ENCODE results near the gene RBM11. TPM values are rescaled to one million over a fixed set of nuclear protein-coding genes. Genes with fewer than 3 reads are reported as not detected.

The RBM11 gene
- total RNA-seq, 3 donors from 2014 or later (not counting 1 experiment from before 2014, with no cell fraction given) = 0.42 to 0.60 TPM; not detected in 1

- H3K4me3 ChIP-seq (ENCODE audit: low read length) = no peak overlapping the region
- no peaks in the 10 kb centered on the region for H3K4me1 ChIP-seq (ENCODE audit: control insufficient read depth, insufficient read depth, low read length)
- no peaks in the 10 kb centered on the region for H3K9me3 Mint-ChIP-seq
- no peak overlapping the region for H3K27ac ChIP-seq (ENCODE audit: low read length)
- no peaks in the 10 kb centered on the region for H3K4me1 Mint-ChIP-seq
- H3K4me3 Mint-ChIP-seq = no peak overlapping the region
- TF ChIP-seq, protein P1, sequence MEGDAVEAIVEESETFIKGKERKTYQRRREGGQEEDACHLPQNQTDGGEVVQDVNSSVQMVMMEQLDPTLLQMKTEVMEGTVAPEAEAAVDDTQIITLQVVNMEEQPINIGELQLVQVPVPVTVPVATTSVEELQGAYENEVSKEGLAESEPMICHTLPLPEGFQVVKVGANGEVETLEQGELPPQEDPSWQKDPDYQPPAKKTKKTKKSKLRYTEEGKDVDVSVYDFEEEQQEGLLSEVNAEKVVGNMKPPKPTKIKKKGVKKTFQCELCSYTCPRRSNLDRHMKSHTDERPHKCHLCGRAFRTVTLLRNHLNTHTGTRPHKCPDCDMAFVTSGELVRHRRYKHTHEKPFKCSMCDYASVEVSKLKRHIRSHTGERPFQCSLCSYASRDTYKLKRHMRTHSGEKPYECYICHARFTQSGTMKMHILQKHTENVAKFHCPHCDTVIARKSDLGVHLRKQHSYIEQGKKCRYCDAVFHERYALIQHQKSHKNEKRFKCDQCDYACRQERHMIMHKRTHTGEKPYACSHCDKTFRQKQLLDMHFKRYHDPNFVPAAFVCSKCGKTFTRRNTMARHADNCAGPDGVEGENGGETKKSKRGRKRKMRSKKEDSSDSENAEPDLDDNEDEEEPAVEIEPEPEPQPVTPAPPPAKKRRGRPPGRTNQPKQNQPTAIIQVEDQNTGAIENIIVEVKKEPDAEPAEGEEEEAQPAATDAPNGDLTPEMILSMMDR (IDR thresholded peaks at IDR 0.05) = no peak
- H3K9me3 ChIP-seq (ENCODE audit: control insufficient read depth, insufficient read depth, low read length) = no peaks in the 10 kb centered on the region
- no peaks in the 10 kb centered on the region for H3K36me3 ChIP-seq (ENCODE audit: control insufficient read depth, insufficient read depth, low read length)
- peaks cover 2% of the 10 kb centered on the region for H3K27me3 ChIP-seq (ENCODE audit: control insufficient read depth, insufficient read depth, low read length)
- 64% methylated on average over 1 of the region's 1 CpG for WGBS (ENCODE audit: insufficient coverage)
- no peak for DNase-seq
- no peaks in the 10 kb centered on the region for H3K36me3 Mint-ChIP-seq
- no peak overlapping the region for H3K27ac Mint-ChIP-seq
- intact Hi-C loops (cut with micrococcal nuclease) = no loop called here
- ATAC-seq = no peak
- peaks cover 3 to 6% of the 10 kb centered on the region in 2 donors for H3K27me3 Mint-ChIP-seq (ENCODE audit: low read depth in 2 of 2)
These were observed 47.9 kb downstream of the RBM11 start for GRCh38 chr21:14263879-14264278.

GRCh38 chr21:14265023-14265422 lies 49.1 kb downstream of the RBM11 start:
- intact Hi-C loops (cut with micrococcal nuclease) = no loop called here
- no peak overlapping the region for H3K27ac Mint-ChIP-seq
- ATAC-seq (no peak), DNase-seq (no peak)
- H3K9me3 ChIP-seq (ENCODE audit: control insufficient read depth, insufficient read depth, low read length) = no peaks in the 10 kb centered on the region
- H3K36me3 ChIP-seq (ENCODE audit: control insufficient read depth, insufficient read depth, low read length) = no peaks in the 10 kb centered on the region
- H3K4me3 ChIP-seq (ENCODE audit: low read length) = no peak overlapping the region
- peaks cover 3 to 6% of the 10 kb centered on the region in 2 donors for H3K27me3 Mint-ChIP-seq (ENCODE audit: low read depth in 2 of 2)
- TF ChIP-seq, protein P1 (IDR thresholded peaks at IDR 0.05) = no peak
- WGBS (ENCODE audit: insufficient coverage) = no CpG with 5 or more reads among the region's 2 CpGs
- no peaks in the 10 kb centered on the region for H3K36me3 Mint-ChIP-seq
- H3K9me3 Mint-ChIP-seq = no peaks in the 10 kb centered on the region
- H3K4me1 Mint-ChIP-seq = no peaks in the 10 kb centered on the region
- H3K27me3 ChIP-seq (ENCODE audit: control insufficient read depth, insufficient read depth, low read length) = peaks cover 2% of the 10 kb centered on the region
- H3K4me1 ChIP-seq (ENCODE audit: control insufficient read depth, insufficient read depth, low read length) = no peaks in the 10 kb centered on the region
- H3K4me3 Mint-ChIP-seq = no peak overlapping the region
- no peak overlapping the region for H3K27ac ChIP-seq (ENCODE audit: low read length)

- Mint-ChIP-seq H3K27ac (no peak overlapping the region), H3K36me3 (no peaks in the 10 kb centered on the region), H3K27me3 (ENCODE audit: low read depth in 2 of 2) (peaks cover 6 to 10% of the 10 kb centered on the region in 2 donors), H3K4me3 (no peak overlapping the region), H3K4me1 (no peaks in the 10 kb centered on the region), H3K9me3 (no peaks in the 10 kb centered on the region)
- H3K4me3 ChIP-seq (ENCODE audit: low read length) = no peak overlapping the region
- ATAC-seq (no peak), DNase-seq (no peak)
- H3K36me3 ChIP-seq (ENCODE audit: control insufficient read depth, insufficient read depth, low read length) = no peaks in the 10 kb centered on the region
- no peaks in the 10 kb centered on the region for H3K4me1 ChIP-seq (ENCODE audit: control insufficient read depth, insufficient read depth, low read length)
- intact Hi-C loops (cut with micrococcal nuclease) = no loop called here
- H3K9me3 ChIP-seq (ENCODE audit: control insufficient read depth, insufficient read depth, low read length) = no peaks in the 10 kb centered on the region
- no peak overlapping the region for H3K27ac ChIP-seq (ENCODE audit: low read length)
- peaks cover 2% of the 10 kb centered on the region for H3K27me3 ChIP-seq (ENCODE audit: control insufficient read depth, insufficient read depth, low read length)
- TF ChIP-seq, protein P1 (IDR thresholded peaks at IDR 0.05) = no peak
These were observed 51.1 kb downstream of the RBM11 start for GRCh38 chr21:14267076-14267475.

- TF ChIP-seq, protein P1 (IDR thresholded peaks at IDR 0.05) = no peak
- no peak overlapping the region for H3K4me3 Mint-ChIP-seq
- no peaks in the 10 kb centered on the region for H3K36me3 Mint-ChIP-seq
- peaks cover 13 to 19% of the 10 kb centered on the region in 2 donors for H3K27me3 Mint-ChIP-seq (ENCODE audit: low read depth in 2 of 2)
- no peak for DNase-seq
- Histone ChIP-seq H3K4me3 (ENCODE audit: low read length) (no peak overlapping the region), H3K27ac (ENCODE audit: low read length) (no peak overlapping the region), H3K36me3 (ENCODE audit: control insufficient read depth, insufficient read depth, low read length) (no peaks in the 10 kb centered on the region), H3K9me3 (ENCODE audit: control insufficient read depth, insufficient read depth, low read length) (no peaks in the 10 kb centered on the region), H3K4me1 (ENCODE audit: control insufficient read depth, insufficient read depth, low read length) (peaks cover 2% of the 10 kb centered on the region), H3K27me3 (ENCODE audit: control insufficient read depth, insufficient read depth, low read length) (peaks cover 5% of the 10 kb centered on the region)
- no peak overlapping the region for H3K27ac Mint-ChIP-seq
- intact Hi-C loops (cut with micrococcal nuclease) = no loop called here
- H3K4me1 Mint-ChIP-seq = no peaks in the 10 kb centered on the region
- ATAC-seq = no peak
- no peaks in the 10 kb centered on the region for H3K9me3 Mint-ChIP-seq
- 89% methylated on average over 2 of the region's 2 CpGs for WGBS (ENCODE audit: insufficient coverage)
These were observed 54.7 kb downstream of the RBM11 start for GRCh38 chr21:14270631-14271030.

All from natural killer cell (primary cell).